Measurements from ENCODE around the gene EML4. TPM values are rescaled to one million over a fixed set of nuclear protein-coding genes. Genes with fewer than 3 reads are reported as not detected.

The EML4 gene
- total and polyA plus RNA-seq, 2 of the 13 experiments (the other 11 are each of a cell fraction or from before 2014, with no cell fraction given) = 243 to 476 TPM

GRCh38 chr2:42141687-42142546, 27.2 kb upstream of the EML4 start (continued):
- TF ChIP-seq KDM2A (CRISPR knock-in tag; IDR thresholded peaks at IDR 0.05; ENCODE audit: borderline replicate concordance, low read depth) = peak; percentile 25; the same call in 1 of the 2 replicates
- no peak; the same call in 1 of the 2 replicates for TF ChIP-seq KLF11 (CRISPR knock-in tag; IDR thresholded peaks at IDR 0.05)
- peak; percentile 84 for TF ChIP-seq HNF1B (CRISPR knock-in tag; IDR thresholded peaks at IDR 0.05)
- peak; percentile 27; the same call in 1 of the 2 replicates for TF ChIP-seq SRY (CRISPR knock-in tag; IDR thresholded peaks at IDR 0.05)
- no peak for TF ChIP-seq SP2 (CRISPR knock-in tag; IDR thresholded peaks at IDR 0.05)
- TF ChIP-seq WIZ (CRISPR knock-in tag; IDR thresholded peaks at IDR 0.05) = no peak
- no peak for TF ChIP-seq NFRKB (IDR thresholded peaks at IDR 0.05)
- no peak; the same call in none of the 2 replicates for TF ChIP-seq STAG1 (CRISPR knock-in tag; IDR thresholded peaks at IDR 0.05)
- TF ChIP-seq ZNF333 (CRISPR knock-in tag; IDR thresholded peaks at IDR 0.05; ENCODE audit: borderline replicate concordance) = 0 out of 2 replicates have a peak, but pooled peaks have one; percentile 3
- 0 out of 2 replicates have a peak, but pooled peaks have one; percentile 60 for TF ChIP-seq ZNF761 (CRISPR knock-in tag; conservative IDR thresholded peaks at IDR 0.05)
- TF ChIP-seq ZNF607 (CRISPR knock-in tag; IDR thresholded peaks at IDR 0.05; ENCODE audit: borderline replicate concordance) = no peak
- TF ChIP-seq ADNP (CRISPR knock-in tag; IDR thresholded peaks at IDR 0.05) = no peak
- no peak for TF ChIP-seq ZNF446 (CRISPR knock-in tag; IDR thresholded peaks at IDR 0.05)
- TF ChIP-seq FOSL2 (CRISPR knock-in tag; IDR thresholded peaks at IDR 0.05) = peak; percentile 63
- TF ChIP-seq MLX (CRISPR knock-in tag; IDR thresholded peaks at IDR 0.05) = 0 out of 2 replicates have a peak, but pooled peaks have one; percentile 20
- TF ChIP-seq NR2C2 (CRISPR knock-in tag; IDR thresholded peaks at IDR 0.05; ENCODE audit: borderline replicate concordance) = peak; percentile 31; the same call in 1 of the 2 replicates
- TF ChIP-seq ETS1 (CRISPR knock-in tag; IDR thresholded peaks at IDR 0.05) = no peak
- TF ChIP-seq ZNF460 (CRISPR knock-in tag; IDR thresholded peaks at IDR 0.05; ENCODE audit: borderline replicate concordance) = no peak; the same call in 1 of the 2 replicates
- peak; percentile 64 for TF ChIP-seq THAP11 (CRISPR knock-in tag; IDR thresholded peaks at IDR 0.05)
- no peak for TF ChIP-seq ZNF614 (CRISPR knock-in tag; IDR thresholded peaks at IDR 0.05; ENCODE audit: borderline replicate concordance)
- TF ChIP-seq DR1 (CRISPR knock-in tag; IDR thresholded peaks at IDR 0.05) = no peak
- TF ChIP-seq MTERF4 (CRISPR knock-in tag; IDR thresholded peaks at IDR 0.05) = no peak
- TF ChIP-seq ARNT (IDR thresholded peaks at IDR 0.05) = no peak
- TF ChIP-seq SRSF4 (IDR thresholded peaks at IDR 0.05; ENCODE audit: low read depth, low read length, poor library complexity, severe bottlenecking) = no peak
- peak; percentile 80 for TF ChIP-seq HOXA5 (CRISPR knock-in tag; IDR thresholded peaks at IDR 0.05)
- TF ChIP-seq ZNF879 (CRISPR knock-in tag; IDR thresholded peaks at IDR 0.05) = no peak
- no peak for TF ChIP-seq ZNF382 (CRISPR knock-in tag; IDR thresholded peaks at IDR 0.05; ENCODE audit: borderline replicate concordance)
- no peak for TF ChIP-seq ZNF34 (CRISPR knock-in tag; IDR thresholded peaks at IDR 0.05; ENCODE audit: borderline replicate concordance)

Data from HepG2 (cell line).